ENCODE data around the gene CYP3A4. TPM values are rescaled to one million over a fixed set of nuclear protein-coding genes. Genes with fewer than 3 reads are reported as not detected.

Gene CYP3A4
- total and polyA plus RNA-seq, 2 donors (not counting 1 experiment from before 2014, with no cell fraction given): 0.17 TPM; not detected in 1

- DNase-seq (ENCODE audit: low read depth in 2 of 2): no peak
- Histone ChIP-seq H3K79me2 (ENCODE audit: control insufficient read depth, insufficient read depth, low read length) (no peaks in the 10 kb centered on the region), H4K20me1 (ENCODE audit: control insufficient read depth, extremely low read depth, insufficient read depth, low read length) (no peaks in the 10 kb centered on the region), H3K9ac (ENCODE audit: insufficient read depth, low read length) (no peak overlapping the region), H2AFZ (ENCODE audit: low read length) (no peak overlapping the region), H3K4me2 (ENCODE audit: extremely low read depth, insufficient read depth, low read length) (no peak overlapping the region), H3K4me3 (replicated peaks in 1 of 4; ENCODE audit: control extremely low read depth in 1 of 4, insufficient read depth in 1 of 4, low read depth in 3 of 4, low read length in 4 of 4) (no peak overlapping the region), H3K9me3 (ENCODE audit: control insufficient read depth, insufficient read depth, low read depth, low read length) (no peaks in the 10 kb centered on the region), H3K4me1 (ENCODE audit: control insufficient read depth, extremely low read depth, insufficient read depth, low read length) (no peaks in the 10 kb centered on the region), H3K27ac (ENCODE audit: insufficient read depth, low read length) (no peak overlapping the region), H3K27me3 (ENCODE audit: control insufficient read depth, insufficient read depth, low read length) (peaks cover 8% of the 10 kb centered on the region), H3K36me3 (ENCODE audit: control insufficient read depth, insufficient read depth, low read length) (no peaks in the 10 kb centered on the region)
- no peak for TF ChIP-seq CTCF (conservative IDR thresholded peaks at IDR 0.05 in 1 of 2, IDR thresholded peaks at IDR 0.05 in 1 of 2; ENCODE audit: low read depth in 1 of 2, low read length in 2 of 2)
- TF ChIP-seq EZH2 (IDR thresholded peaks at IDR 0.05; ENCODE audit: low read length, missing control alignments): no peak
Measured at GRCh38 chr7:99768471-99768870, 15.5 kb downstream of the CYP3A4 start.

- Histone ChIP-seq H2AFZ (ENCODE audit: low read length) (no peak overlapping the region), H3K27me3 (ENCODE audit: control insufficient read depth, insufficient read depth, low read length) (peaks cover 8% of the 10 kb centered on the region)
Measured at GRCh38 chr7:99767662-99768061, 16.3 kb downstream of the CYP3A4 start.

GRCh38 chr7:99766484-99767099, 17.4 kb downstream of the CYP3A4 start:
- Histone ChIP-seq H3K9ac (ENCODE audit: insufficient read depth, low read length) (no peak overlapping the region), H3K36me3 (ENCODE audit: control insufficient read depth, insufficient read depth, low read length) (no peaks in the 10 kb centered on the region), H4K20me1 (ENCODE audit: control insufficient read depth, extremely low read depth, insufficient read depth, low read length) (no peaks in the 10 kb centered on the region), H3K27ac (ENCODE audit: insufficient read depth, low read length) (no peak overlapping the region), H3K79me2 (ENCODE audit: control insufficient read depth, insufficient read depth, low read length) (no peaks in the 10 kb centered on the region), H3K4me3 (replicated peaks in 1 of 4; ENCODE audit: control extremely low read depth in 1 of 4, insufficient read depth in 1 of 4, low read depth in 3 of 4, low read length in 4 of 4) (no peak overlapping the region), H3K27me3 (ENCODE audit: control insufficient read depth, insufficient read depth, low read length) (peaks cover 6% of the 10 kb centered on the region), H3K4me2 (ENCODE audit: extremely low read depth, insufficient read depth, low read length) (no peak overlapping the region), H3K4me1 (ENCODE audit: control insufficient read depth, extremely low read depth, insufficient read depth, low read length) (no peaks in the 10 kb centered on the region), H3K9me3 (ENCODE audit: control insufficient read depth, insufficient read depth, low read depth, low read length) (no peaks in the 10 kb centered on the region), H2AFZ (ENCODE audit: low read length) (no peak overlapping the region)
- TF ChIP-seq EZH2 (IDR thresholded peaks at IDR 0.05; ENCODE audit: low read length, missing control alignments) (no peak), CTCF (conservative IDR thresholded peaks at IDR 0.05 in 1 of 2, IDR thresholded peaks at IDR 0.05 in 1 of 2; ENCODE audit: low read depth in 1 of 2, low read length in 2 of 2) (no peak)
- DNase-seq (ENCODE audit: low read depth in 2 of 2): peak in 1 of 2 donors; percentile 2

More at GRCh38 chr7:99767662-99768061, 16.3 kb downstream of the CYP3A4 start:
- no peak for DNase-seq (ENCODE audit: low read depth in 2 of 2)
- Histone ChIP-seq H3K36me3 (ENCODE audit: control insufficient read depth, insufficient read depth, low read length) (no peaks in the 10 kb centered on the region), H3K9me3 (ENCODE audit: control insufficient read depth, insufficient read depth, low read depth, low read length) (no peaks in the 10 kb centered on the region), H3K27ac (ENCODE audit: insufficient read depth, low read length) (no peak overlapping the region), H3K79me2 (ENCODE audit: control insufficient read depth, insufficient read depth, low read length) (no peaks in the 10 kb centered on the region), H4K20me1 (ENCODE audit: control insufficient read depth, extremely low read depth, insufficient read depth, low read length) (no peaks in the 10 kb centered on the region), H3K4me1 (ENCODE audit: control insufficient read depth, extremely low read depth, insufficient read depth, low read length) (no peaks in the 10 kb centered on the region), H3K4me2 (ENCODE audit: extremely low read depth, insufficient read depth, low read length) (no peak overlapping the region), H3K9ac (ENCODE audit: insufficient read depth, low read length) (no peak overlapping the region), H3K4me3 (replicated peaks in 1 of 4; ENCODE audit: control extremely low read depth in 1 of 4, insufficient read depth in 1 of 4, low read depth in 3 of 4, low read length in 4 of 4) (no peak overlapping the region)
- TF ChIP-seq CTCF (conservative IDR thresholded peaks at IDR 0.05 in 1 of 2, IDR thresholded peaks at IDR 0.05 in 1 of 2; ENCODE audit: low read depth in 1 of 2, low read length in 2 of 2): no peak
- no peak for TF ChIP-seq EZH2 (IDR thresholded peaks at IDR 0.05; ENCODE audit: low read length, missing control alignments)
